ENCODE measurements around the gene IRS1. TPM values are rescaled to one million over a fixed set of nuclear protein-coding genes. Genes with fewer than 3 reads are reported as not detected.
A peak's percentile ranks its signal among the peaks of the same experiment; 100 is the strongest.

The IRS1 gene
- total RNA-seq, 5 donors from 2014 or later (not counting 1 experiment from before 2014, with no cell fraction given), result 3.7 to 8.7 (median 6.7) TPM

DNA sequence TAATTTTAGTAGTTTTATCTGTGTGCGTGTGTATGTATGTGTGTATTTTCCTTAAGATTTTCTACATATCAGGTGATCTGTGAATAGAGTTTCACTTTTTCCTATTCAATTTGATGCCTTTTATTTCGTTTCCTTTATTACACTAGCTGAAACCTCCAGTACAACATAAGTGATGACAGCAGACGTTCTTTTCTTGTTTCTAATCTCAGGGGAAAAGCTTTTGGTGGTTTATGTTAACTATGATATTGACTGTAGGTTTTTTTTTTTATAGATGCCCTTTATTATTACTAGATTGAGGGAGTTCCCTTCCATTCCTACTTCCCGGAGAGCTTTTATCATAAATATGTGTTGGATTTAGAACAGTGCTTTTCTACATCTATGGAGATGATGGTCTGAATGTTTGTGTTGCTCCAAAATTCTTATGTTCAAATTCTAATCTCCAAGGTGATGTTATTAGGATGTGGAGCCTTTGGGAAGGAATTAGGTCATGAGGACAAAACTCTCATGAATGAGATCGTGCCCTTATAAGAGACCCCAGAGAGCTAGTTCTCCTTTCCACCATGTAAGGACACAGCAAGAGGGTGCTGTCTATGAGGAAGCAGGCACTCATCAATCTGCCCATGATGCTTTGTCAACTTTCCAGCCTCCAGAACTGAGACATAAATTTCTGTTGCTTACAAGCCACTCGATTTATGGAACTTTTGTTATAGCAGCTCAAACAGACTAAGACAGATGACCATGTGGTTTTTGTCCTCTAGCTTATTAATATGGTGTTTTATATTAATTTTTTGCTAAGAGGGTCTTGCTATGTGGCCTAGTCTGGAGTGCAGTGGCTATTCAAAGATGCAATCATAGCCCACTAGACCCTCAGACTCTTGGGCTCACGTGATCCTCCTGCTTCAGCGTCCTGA is 30.4 kb upstream of the IRS1 start:
- DNase-seq (no peak), ATAC-seq (replicated peaks in 1 of 4) (no peak)
- H3K4me3 ChIP-seq (ENCODE audit: control insufficient read depth in 1 of 2, extremely low read depth in 1 of 2, low read length in 1 of 2), result no peak overlapping the region
- peaks cover 12 to 15% (median 13%) of the 10 kb centered on the region in 3 donors for H3K4me1 Mint-ChIP-seq
- ChIA-PET POLR2A (interaction anchor here in 1 of 2 donors (0.6 kb wide), 1 partner anchor 534 kb away, joined by 8 read pairs; no protein-coding TSS in a partner anchor), CTCF (interaction anchor here in 1 of 2 donors (1.2 kb wide), 1 partner anchor 27 kb away, joined by 3 read pairs; no protein-coding TSS in a partner anchor)
- peaks cover 0 to 4% of the 10 kb centered on the region in 2 donors for H3K36me3 ChIP-seq (ENCODE audit: control insufficient read depth in 2 of 2, extremely low read depth in 1 of 2, insufficient read depth in 1 of 2, low read length in 1 of 2)
- H3K27me3 Mint-ChIP-seq, result no peaks in the 10 kb centered on the region
- 100% methylated on average over 2 of the region's 8 CpGs for WGBS (ENCODE audit: insufficient coverage)
- H3K4me1 ChIP-seq (ENCODE audit: control insufficient read depth in 1 of 2, extremely low read depth in 1 of 2, insufficient read depth in 2 of 2, low read length in 2 of 2), result peaks cover 5 to 12% of the 10 kb centered on the region in 2 experiments
- H3K9me3 Mint-ChIP-seq, result peaks cover 0 to 2% (median 0%) of the 10 kb centered on the region in 3 donors
- H3K36me3 Mint-ChIP-seq, result peaks cover 12% of the 10 kb centered on the region
- no peaks in the 10 kb centered on the region for H3K27me3 ChIP-seq (replicated peaks in 1 of 2; ENCODE audit: control insufficient read depth in 2 of 2, extremely low read depth in 1 of 2, insufficient read depth in 2 of 2, low read length in 1 of 2)
- H3K27ac Mint-ChIP-seq, result no peak overlapping the region
- H3K9me3 ChIP-seq, result no peaks in the 10 kb centered on the region
- H3K4me3 Mint-ChIP-seq, result no peak overlapping the region
- H3K27ac ChIP-seq (ENCODE audit: low read length), result no peak overlapping the region

GRCh38 chr2:226828191-226828590 is 28.6 kb upstream of the IRS1 start:
- ChIA-PET CTCF (no interaction called here), POLR2A (no interaction called here)
- Mint-ChIP-seq H3K4me1 (peaks cover under 1 to 4% (median under 1%) of the 10 kb centered on the region in 3 donors), H3K36me3 (peaks cover 15% of the 10 kb centered on the region), H3K27me3 (no peaks in the 10 kb centered on the region), H3K9me3 (peaks cover 0 to 6% (median 3%) of the 10 kb centered on the region in 3 donors), H3K27ac (no peak overlapping the region), H3K4me3 (no peak overlapping the region)
- no peak overlapping the region for H3K27ac ChIP-seq (ENCODE audit: low read length)
- H3K4me3 ChIP-seq (ENCODE audit: control insufficient read depth in 1 of 2, extremely low read depth in 1 of 2, low read length in 1 of 2), result no peak overlapping the region
- H3K27me3 ChIP-seq (replicated peaks in 1 of 2; ENCODE audit: control insufficient read depth in 2 of 2, extremely low read depth in 1 of 2, insufficient read depth in 2 of 2, low read length in 1 of 2), result no peaks in the 10 kb centered on the region
- WGBS (ENCODE audit: insufficient coverage), result no CpG with 5 or more reads among the region's 2 CpGs
- ATAC-seq (replicated peaks in 1 of 4), result no peak
- H3K36me3 ChIP-seq (ENCODE audit: control insufficient read depth in 2 of 2, extremely low read depth in 1 of 2, insufficient read depth in 1 of 2, low read length in 1 of 2), result peaks cover 0 to 4% of the 10 kb centered on the region in 2 donors
- H3K9me3 ChIP-seq, result no peaks in the 10 kb centered on the region
- DNase-seq, result no peak
- peaks cover 0 to 1% of the 10 kb centered on the region in 2 experiments for H3K4me1 ChIP-seq (ENCODE audit: control insufficient read depth in 1 of 2, extremely low read depth in 1 of 2, insufficient read depth in 2 of 2, low read length in 2 of 2)

DNA sequence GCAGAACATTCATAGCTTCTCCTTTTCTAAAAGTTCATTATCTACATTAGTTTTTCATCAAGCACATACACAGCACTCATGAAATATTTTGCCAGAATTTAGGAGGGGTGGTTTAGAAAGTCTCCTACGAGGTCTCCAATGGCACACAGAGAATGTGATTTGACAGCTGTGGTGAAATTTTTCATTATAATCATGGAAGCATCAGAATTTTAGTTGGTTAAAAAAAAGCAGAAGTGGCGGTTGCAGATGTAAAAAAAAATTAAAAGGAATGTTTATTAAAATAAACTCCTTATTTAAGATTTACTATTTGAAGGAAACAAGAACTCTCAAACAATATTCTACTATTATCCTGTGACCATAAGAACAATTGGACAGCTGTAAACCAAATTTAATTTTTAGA is 25.4 kb upstream of the IRS1 start:
- ATAC-seq (replicated peaks in 1 of 4), result no peak
- CTCF ChIA-PET, result interaction anchor here (0.6 to 1.8 kb wide), 2 partner anchors 23 to 159 kb away, joined by 4 to 10 read pairs; no protein-coding TSS in a partner anchor
- Histone ChIP-seq H3K36me3 (ENCODE audit: control insufficient read depth in 2 of 2, extremely low read depth in 1 of 2, insufficient read depth in 1 of 2, low read length in 1 of 2) (no peaks in the 10 kb centered on the region), H3K4me3 (ENCODE audit: control insufficient read depth in 1 of 2, extremely low read depth in 1 of 2, low read length in 1 of 2) (no peak overlapping the region), H3K9me3 (no peaks in the 10 kb centered on the region), H3K27me3 (replicated peaks in 1 of 2; ENCODE audit: control insufficient read depth in 2 of 2, extremely low read depth in 1 of 2, insufficient read depth in 2 of 2, low read length in 1 of 2) (no peaks in the 10 kb centered on the region), H3K27ac (ENCODE audit: low read length) (no peak overlapping the region), H3K4me1 (ENCODE audit: control insufficient read depth in 1 of 2, extremely low read depth in 1 of 2, insufficient read depth in 2 of 2, low read length in 2 of 2) (no peaks in the 10 kb centered on the region)
- Mint-ChIP-seq H3K36me3 (peaks cover 2% of the 10 kb centered on the region), H3K4me3 (no peak overlapping the region), H3K27ac (no peak overlapping the region), H3K9me3 (peaks cover 0 to 3% (median 3%) of the 10 kb centered on the region in 3 donors), H3K4me1 (no peaks in the 10 kb centered on the region), H3K27me3 (no peaks in the 10 kb centered on the region)
- no CpG with 5 or more reads among the region's 2 CpGs for WGBS (ENCODE audit: insufficient coverage)
- POLR2A ChIA-PET, result interaction anchor here in 1 of 2 donors (0.5 to 0.6 kb wide), 2 partner anchors 25 to 44 kb away, joined by 3 to 4 read pairs; no protein-coding TSS in a partner anchor
- no peak for DNase-seq

DNA sequence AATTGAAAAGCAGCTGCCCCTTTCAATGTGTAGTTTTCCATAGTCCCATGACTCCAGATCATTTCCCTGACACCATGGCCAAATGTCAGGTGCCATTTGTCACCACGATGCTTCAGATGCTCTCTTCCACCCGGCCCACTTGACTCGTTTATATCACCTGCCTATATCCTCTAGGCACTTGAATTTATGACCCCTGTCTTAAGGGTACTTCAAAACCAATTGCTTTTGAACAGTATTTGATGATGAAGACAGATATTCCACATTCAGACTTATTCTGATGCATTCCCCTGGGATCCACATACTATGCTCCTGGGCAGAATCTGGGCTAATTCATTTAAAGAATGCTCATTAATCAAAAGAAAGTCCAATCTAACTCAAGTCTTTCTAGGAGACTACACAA is 19.3 kb upstream of the IRS1 start:
- Mint-ChIP-seq H3K27ac (no peak overlapping the region), H3K4me1 (no peaks in the 10 kb centered on the region), H3K4me3 (no peak overlapping the region), H3K36me3 (peaks cover 2% of the 10 kb centered on the region), H3K9me3 (peaks cover 0 to 3% (median 3%) of the 10 kb centered on the region in 3 donors), H3K27me3 (peaks cover 4 to 15% of the 10 kb centered on the region in 2 donors)
- Histone ChIP-seq H3K27me3 (replicated peaks in 1 of 2; ENCODE audit: control insufficient read depth in 2 of 2, extremely low read depth in 1 of 2, insufficient read depth in 2 of 2, low read length in 1 of 2) (peaks cover 2 to 3% of the 10 kb centered on the region in 2 experiments), H3K27ac (ENCODE audit: low read length) (no peak overlapping the region), H3K4me3 (ENCODE audit: control insufficient read depth in 1 of 2, extremely low read depth in 1 of 2, low read length in 1 of 2) (no peak overlapping the region), H3K9me3 (no peaks in the 10 kb centered on the region), H3K4me1 (ENCODE audit: control insufficient read depth in 1 of 2, extremely low read depth in 1 of 2, insufficient read depth in 2 of 2, low read length in 2 of 2) (no peaks in the 10 kb centered on the region), H3K36me3 (ENCODE audit: control insufficient read depth in 2 of 2, extremely low read depth in 1 of 2, insufficient read depth in 1 of 2, low read length in 1 of 2) (no peaks in the 10 kb centered on the region)
- no peak for DNase-seq
- CTCF ChIA-PET, result no interaction called here
- ATAC-seq (replicated peaks in 1 of 4), result no peak
- 40% methylated on average over 2 of the region's 3 CpGs for WGBS (ENCODE audit: insufficient coverage)
- POLR2A ChIA-PET, result no interaction called here

DNA sequence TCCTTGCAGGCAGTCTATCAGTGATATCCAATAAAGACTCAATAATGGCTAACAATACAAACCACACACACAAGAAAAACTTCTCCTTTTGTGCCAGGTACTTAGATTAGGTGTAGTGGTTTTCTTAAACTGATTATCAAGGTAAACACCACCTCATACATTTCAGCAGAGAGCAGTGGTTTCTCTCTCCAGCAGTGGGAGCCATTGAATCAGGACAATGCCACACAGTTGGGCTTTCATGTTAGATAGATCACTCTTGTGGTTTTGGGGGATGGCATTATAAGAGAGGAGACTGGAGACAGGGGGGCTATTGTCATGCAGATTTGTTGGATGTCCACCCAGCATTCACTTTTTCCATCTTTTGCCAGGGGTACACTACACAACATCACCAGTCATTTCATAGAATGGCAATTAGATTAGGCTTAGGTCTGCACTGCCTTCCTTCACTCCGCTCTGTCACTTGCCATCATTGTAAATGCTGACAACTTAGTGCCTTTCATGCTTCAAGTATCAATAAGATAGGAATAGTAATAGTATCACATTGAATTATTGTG is 13.6 kb upstream of the IRS1 start:
- H3K4me1 Mint-ChIP-seq, result no peaks in the 10 kb centered on the region
- no peaks in the 10 kb centered on the region for H3K36me3 Mint-ChIP-seq
- H3K27ac Mint-ChIP-seq, result no peak overlapping the region
- DNase-seq (peak in 1 of 35 experiments; percentile 22), ATAC-seq (replicated peaks in 1 of 4) (no peak)
- Histone ChIP-seq H3K4me3 (ENCODE audit: control insufficient read depth in 1 of 2, extremely low read depth in 1 of 2, low read length in 1 of 2) (no peak overlapping the region), H3K4me1 (ENCODE audit: control insufficient read depth in 1 of 2, extremely low read depth in 1 of 2, insufficient read depth in 2 of 2, low read length in 2 of 2) (no peaks in the 10 kb centered on the region), H3K27me3 (replicated peaks in 1 of 2; ENCODE audit: control insufficient read depth in 2 of 2, extremely low read depth in 1 of 2, insufficient read depth in 2 of 2, low read length in 1 of 2) (peaks cover 0 to 8% of the 10 kb centered on the region in 2 experiments), H3K9me3 (no peaks in the 10 kb centered on the region), H3K36me3 (ENCODE audit: control insufficient read depth in 2 of 2, extremely low read depth in 1 of 2, insufficient read depth in 1 of 2, low read length in 1 of 2) (no peaks in the 10 kb centered on the region), H3K27ac (ENCODE audit: low read length) (no peak overlapping the region)
- no CpG with 5 or more reads among the region's 1 CpG for WGBS (ENCODE audit: insufficient coverage)
- ChIA-PET CTCF (no interaction called here), POLR2A (no interaction called here)
- H3K4me3 Mint-ChIP-seq, result no peak overlapping the region
- H3K9me3 Mint-ChIP-seq, result no peaks in the 10 kb centered on the region
- peaks cover 29 to 32% of the 10 kb centered on the region in 2 donors for H3K27me3 Mint-ChIP-seq

GRCh38 chr2:226803410-226803809 is 3.8 kb upstream of the IRS1 start:
- ChIA-PET POLR2A (no interaction called here), CTCF (interaction anchor here (0.5 to 4.6 kb wide), 18 partner anchors 13 to 1520 kb away, joined by 3 to 34 read pairs (median 6); partner anchors contain the start of gene RHBDD1 (in 1 of the 2))
- ATAC-seq (replicated peaks in 1 of 4) (no peak), DNase-seq (no peak)
- H3K4me3 ChIP-seq (ENCODE audit: control insufficient read depth in 1 of 2, extremely low read depth in 1 of 2, low read length in 1 of 2), result no peak overlapping the region
- Mint-ChIP-seq H3K4me3 (no peak overlapping the region), H3K36me3 (no peaks in the 10 kb centered on the region), H3K4me1 (peaks cover 22 to 23% (median 23%) of the 10 kb centered on the region in 3 donors), H3K9me3 (no peaks in the 10 kb centered on the region), H3K27ac (no peak overlapping the region), H3K27me3 (peaks cover 19 to 30% of the 10 kb centered on the region in 2 donors)
- no peak overlapping the region for H3K27ac ChIP-seq (ENCODE audit: low read length)
- H3K27me3 ChIP-seq (replicated peaks in 1 of 2; ENCODE audit: control insufficient read depth in 2 of 2, extremely low read depth in 1 of 2, insufficient read depth in 2 of 2, low read length in 1 of 2), result peaks cover 0 to 25% of the 10 kb centered on the region in 2 experiments
- H3K36me3 ChIP-seq (ENCODE audit: control insufficient read depth in 2 of 2, extremely low read depth in 1 of 2, insufficient read depth in 1 of 2, low read length in 1 of 2), result no peaks in the 10 kb centered on the region
- 83% methylated on average over 1 of the region's 1 CpG for WGBS (ENCODE audit: insufficient coverage)
- H3K9me3 ChIP-seq, result no peaks in the 10 kb centered on the region
- H3K4me1 ChIP-seq (ENCODE audit: control insufficient read depth in 1 of 2, extremely low read depth in 1 of 2, insufficient read depth in 2 of 2, low read length in 2 of 2), result peaks cover 9 to 27% of the 10 kb centered on the region in 2 experiments

All from T-cell (primary cell).